ENCODE results near the gene ENPP5. TPM values are rescaled to one million over a fixed set of nuclear protein-coding genes. Genes with fewer than 3 reads are reported as not detected.

Gene ENPP5
- total RNA-seq, 2 donors from 2014 or later: 9.0 to 12.9 TPM

DNA sequence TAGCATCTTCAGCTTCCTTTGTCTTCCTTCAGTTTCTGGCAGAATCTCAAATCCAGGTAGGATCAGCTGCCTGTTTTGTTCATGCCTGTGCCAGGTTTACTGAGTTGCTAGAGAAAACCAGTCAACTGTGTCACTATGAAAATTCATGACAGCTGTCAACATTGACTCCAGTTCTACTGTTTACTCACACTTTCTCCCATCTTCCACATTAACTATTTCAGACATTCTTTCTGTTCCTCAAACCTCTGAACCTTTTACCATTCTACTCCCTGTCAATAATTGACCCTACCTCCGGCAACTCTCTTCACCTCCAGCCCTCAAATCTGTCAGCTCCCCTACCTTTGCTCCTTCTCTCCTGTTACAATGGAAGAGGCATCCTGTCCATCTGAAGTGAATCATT, 32.5 kb downstream of the ENPP5 start:
- Mint-ChIP-seq H3K4me3 (no peak overlapping the region), H3K36me3 (ENCODE audit: low read depth) (no peaks in the 10 kb centered on the region), H3K27ac (no peak overlapping the region)

DNA sequence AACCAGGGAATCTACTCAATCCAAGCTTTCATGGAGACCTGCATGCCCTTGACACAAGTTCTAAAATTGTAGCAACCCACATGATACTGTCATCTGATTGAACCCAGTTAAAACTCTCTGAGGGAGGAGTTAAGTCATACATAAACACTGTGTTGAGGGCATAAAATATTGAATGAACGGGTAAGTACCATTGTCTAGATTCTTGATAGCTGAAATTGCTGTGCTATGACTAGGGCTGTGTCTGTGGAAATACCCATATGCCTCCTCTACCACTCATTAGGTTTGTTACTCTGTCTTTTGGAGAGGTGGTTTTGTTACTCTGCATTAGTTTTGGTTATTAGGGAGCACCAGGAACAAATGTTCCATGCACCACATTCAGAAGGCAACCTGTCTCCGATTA, 33.4 kb downstream of the ENPP5 start:
- peaks cover 14% of the 10 kb centered on the region for H3K4me1 Mint-ChIP-seq
- Histone ChIP-seq H3K9ac (ENCODE audit: extremely low read depth, low read length, poor library complexity, severe bottlenecking) (no peak overlapping the region), H3K4me3 (ENCODE audit: low read length) (no peak overlapping the region), H3K27me3 (ENCODE audit: control insufficient read depth, insufficient read depth, low read length, poor library complexity, severe bottlenecking) (no peaks in the 10 kb centered on the region), H3K27ac (ENCODE audit: low read depth, low read length) (no peak overlapping the region), H3K9me3 (ENCODE audit: control insufficient read depth, low read length) (no peaks in the 10 kb centered on the region), H3K36me3 (ENCODE audit: control insufficient read depth, insufficient read depth, low read length) (no peaks in the 10 kb centered on the region), H3K4me1 (ENCODE audit: control insufficient read depth, insufficient read depth, low read length) (no peaks in the 10 kb centered on the region)
- 80 to 95% methylated on average over 1 to 2 of the region's 2 CpGs for WGBS, 2 experiments (ENCODE audit: insufficient coverage in 1 of 2, insufficient read length in 1 of 2)
- no peak overlapping the region for H3K27ac Mint-ChIP-seq
- no peak overlapping the region for H3K4me3 Mint-ChIP-seq
- H3K36me3 Mint-ChIP-seq (ENCODE audit: low read depth): no peaks in the 10 kb centered on the region
- no peaks in the 10 kb centered on the region for H3K9me3 Mint-ChIP-seq
- peaks cover 10% of the 10 kb centered on the region for H3K27me3 Mint-ChIP-seq (ENCODE audit: insufficient read depth)
- DNase-seq: no peak
- TF ChIP-seq, protein P1, sequence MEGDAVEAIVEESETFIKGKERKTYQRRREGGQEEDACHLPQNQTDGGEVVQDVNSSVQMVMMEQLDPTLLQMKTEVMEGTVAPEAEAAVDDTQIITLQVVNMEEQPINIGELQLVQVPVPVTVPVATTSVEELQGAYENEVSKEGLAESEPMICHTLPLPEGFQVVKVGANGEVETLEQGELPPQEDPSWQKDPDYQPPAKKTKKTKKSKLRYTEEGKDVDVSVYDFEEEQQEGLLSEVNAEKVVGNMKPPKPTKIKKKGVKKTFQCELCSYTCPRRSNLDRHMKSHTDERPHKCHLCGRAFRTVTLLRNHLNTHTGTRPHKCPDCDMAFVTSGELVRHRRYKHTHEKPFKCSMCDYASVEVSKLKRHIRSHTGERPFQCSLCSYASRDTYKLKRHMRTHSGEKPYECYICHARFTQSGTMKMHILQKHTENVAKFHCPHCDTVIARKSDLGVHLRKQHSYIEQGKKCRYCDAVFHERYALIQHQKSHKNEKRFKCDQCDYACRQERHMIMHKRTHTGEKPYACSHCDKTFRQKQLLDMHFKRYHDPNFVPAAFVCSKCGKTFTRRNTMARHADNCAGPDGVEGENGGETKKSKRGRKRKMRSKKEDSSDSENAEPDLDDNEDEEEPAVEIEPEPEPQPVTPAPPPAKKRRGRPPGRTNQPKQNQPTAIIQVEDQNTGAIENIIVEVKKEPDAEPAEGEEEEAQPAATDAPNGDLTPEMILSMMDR (conservative IDR thresholded peaks at IDR 0.05): no peak

More for the DNA sequence above, 32.5 kb downstream of the ENPP5 start:
- Histone ChIP-seq H3K36me3 (ENCODE audit: control insufficient read depth, insufficient read depth, low read length) (no peaks in the 10 kb centered on the region), H3K4me3 (ENCODE audit: low read length) (no peak overlapping the region), H3K27ac (ENCODE audit: low read depth, low read length) (no peak overlapping the region), H3K27me3 (ENCODE audit: control insufficient read depth, insufficient read depth, low read length, poor library complexity, severe bottlenecking) (no peaks in the 10 kb centered on the region), H3K4me1 (ENCODE audit: control insufficient read depth, insufficient read depth, low read length) (no peaks in the 10 kb centered on the region), H3K9ac (ENCODE audit: extremely low read depth, low read length, poor library complexity, severe bottlenecking) (no peak overlapping the region), H3K9me3 (ENCODE audit: control insufficient read depth, low read length) (no peaks in the 10 kb centered on the region)
- H3K9me3 Mint-ChIP-seq: no peaks in the 10 kb centered on the region
- 78 to 88% methylated on average over 1 of the region's 1 CpG for WGBS, 2 experiments (ENCODE audit: insufficient coverage in 1 of 2, insufficient read length in 1 of 2)
- TF ChIP-seq, protein P1 (conservative IDR thresholded peaks at IDR 0.05): no peak
- DNase-seq: no peak
- H3K4me1 Mint-ChIP-seq: peaks cover 11% of the 10 kb centered on the region
- peaks cover 9% of the 10 kb centered on the region for H3K27me3 Mint-ChIP-seq (ENCODE audit: insufficient read depth)

DNA sequence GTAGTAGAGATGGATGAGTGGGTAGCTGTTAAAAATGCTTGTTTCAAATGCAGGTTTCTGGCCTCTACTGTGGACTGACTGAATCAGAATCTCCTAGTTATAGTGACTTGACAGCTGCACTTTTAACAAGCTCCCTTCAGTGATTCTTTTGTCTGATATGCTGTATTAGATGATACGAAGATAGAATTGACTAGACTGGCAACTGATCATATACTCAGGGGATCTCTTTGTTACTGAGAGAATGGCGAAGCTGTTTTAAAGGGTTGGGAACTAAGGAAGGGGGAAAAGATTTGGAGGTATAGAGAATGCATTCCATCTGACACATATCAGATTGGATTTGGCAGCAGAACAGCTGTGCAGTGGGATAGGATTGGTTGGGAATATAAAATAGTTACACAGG, 33.9 kb downstream of the ENPP5 start:
- H3K4me3 Mint-ChIP-seq: no peak overlapping the region
- Histone ChIP-seq H3K27me3 (ENCODE audit: control insufficient read depth, insufficient read depth, low read length, poor library complexity, severe bottlenecking) (no peaks in the 10 kb centered on the region), H3K27ac (ENCODE audit: low read depth, low read length) (no peak overlapping the region), H3K9me3 (ENCODE audit: control insufficient read depth, low read length) (no peaks in the 10 kb centered on the region), H3K4me1 (ENCODE audit: control insufficient read depth, insufficient read depth, low read length) (no peaks in the 10 kb centered on the region), H3K4me3 (ENCODE audit: low read length) (no peak overlapping the region), H3K36me3 (ENCODE audit: control insufficient read depth, insufficient read depth, low read length) (no peaks in the 10 kb centered on the region), H3K9ac (ENCODE audit: extremely low read depth, low read length, poor library complexity, severe bottlenecking) (no peak overlapping the region)
- H3K27me3 Mint-ChIP-seq (ENCODE audit: insufficient read depth): peaks cover 12% of the 10 kb centered on the region
- TF ChIP-seq, protein P1 (conservative IDR thresholded peaks at IDR 0.05): no peak
- no peaks in the 10 kb centered on the region for H3K9me3 Mint-ChIP-seq
- no peaks in the 10 kb centered on the region for H3K36me3 Mint-ChIP-seq (ENCODE audit: low read depth)
- H3K27ac Mint-ChIP-seq: no peak overlapping the region
- WGBS, 2 experiments (ENCODE audit: insufficient coverage in 1 of 2, insufficient read length in 1 of 2): 89 to 100% methylated on average over 1 to 2 of the region's 2 CpGs
- peaks cover 12% of the 10 kb centered on the region for H3K4me1 Mint-ChIP-seq
- DNase-seq: no peak
